HG03378 (cell line): ENCODE results near the gene ARHGEF10L.

Experiments
- ATAC-seq: cut with Tn5 transposase; IDR thresholded peaks from one replicate; pipeline ENCODE4 v1.9.1; 2021; ENCODE audit warnings: mild to moderate bottlenecking, moderate library complexity; ENCODE audit not compliant: unreplicated experiment

Gene ARHGEF10L

DNA sequence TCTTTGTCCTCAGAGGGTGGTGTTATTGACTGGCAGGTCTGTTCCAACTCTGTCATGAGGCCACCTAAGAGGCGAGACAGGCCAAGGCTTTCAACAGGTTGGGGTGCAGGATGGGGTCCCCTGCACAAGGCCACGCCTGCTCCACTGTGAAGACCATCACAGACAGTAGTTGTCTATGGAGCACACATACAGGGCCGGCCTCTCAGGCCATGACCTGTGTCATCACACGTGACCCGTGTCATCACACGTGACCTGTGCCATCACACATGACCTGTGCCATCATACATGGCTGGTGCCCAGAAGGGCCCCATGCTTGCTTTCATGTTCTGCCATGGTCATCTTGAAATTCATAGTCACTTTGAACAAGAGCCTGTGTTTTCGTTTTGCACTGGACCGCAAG lies 91.9 kb downstream of the ARHGEF10L start:
- ATAC-seq = no peak

GRCh38 chr1:17632106-17632505 lies 92.6 kb downstream of the ARHGEF10L start:
- no peak for ATAC-seq

DNA sequence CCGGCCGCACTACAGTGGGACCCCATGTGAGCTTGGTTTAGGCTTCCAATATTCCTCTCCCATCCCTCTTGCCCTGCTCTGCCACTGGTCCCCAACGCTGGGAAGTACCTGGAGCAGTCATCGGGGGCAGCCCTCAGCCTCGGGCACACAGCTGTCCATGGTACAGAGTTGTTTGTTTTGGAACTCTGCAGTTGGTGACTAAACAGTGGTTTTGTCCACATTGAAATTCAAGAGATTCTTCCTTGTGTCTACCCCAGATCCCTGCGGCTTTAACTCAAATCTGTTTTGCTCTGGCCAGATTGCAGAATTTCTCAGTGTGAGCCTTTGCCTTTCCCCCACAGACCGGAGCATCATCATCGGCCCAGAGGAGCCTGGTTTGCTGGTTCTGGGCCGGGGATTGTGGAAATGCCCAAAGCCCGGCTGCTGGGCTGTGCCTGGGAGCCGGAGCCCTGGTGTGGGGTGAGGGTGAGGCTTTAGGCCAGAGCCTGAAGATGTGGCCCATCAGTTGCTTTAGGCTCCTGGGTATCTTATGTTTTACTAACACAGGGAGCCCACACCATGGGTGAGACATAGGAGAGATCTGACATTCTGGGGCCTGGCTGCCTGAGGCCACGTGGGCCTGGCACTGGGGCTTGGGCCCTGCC lies 93.2 kb downstream of the ARHGEF10L start:
- no peak for ATAC-seq

- ATAC-seq = no peak
These were observed 94.2 kb downstream of the ARHGEF10L start for GRCh38 chr1:17633654-17634053.

DNA sequence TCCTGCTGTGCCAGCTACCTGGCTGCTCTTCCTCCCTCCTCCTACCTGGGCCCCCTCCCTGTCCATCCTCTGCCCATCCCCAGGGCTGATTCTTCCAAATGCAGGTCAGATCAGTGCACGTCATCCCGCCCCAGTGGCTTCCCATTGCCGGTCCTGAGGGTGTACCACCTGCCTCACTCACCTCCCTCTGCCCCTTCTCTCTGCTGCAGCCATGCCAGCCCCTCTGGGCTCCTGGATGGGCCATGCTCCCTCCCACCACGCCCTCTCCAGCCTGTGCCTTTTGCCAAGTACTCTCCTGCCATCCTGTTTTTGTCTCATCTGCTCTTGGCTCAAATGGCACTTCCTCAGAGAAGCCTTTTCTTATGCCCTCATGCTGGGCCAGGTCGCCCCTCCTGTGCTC lies 95.8 kb downstream of the ARHGEF10L start:
- no peak for ATAC-seq

- no peak for ATAC-seq
These were observed 96.3 kb downstream of the ARHGEF10L start for GRCh38 chr1:17635811-17636210.

GRCh38 chr1:17636612-17637011 lies 97.1 kb downstream of the ARHGEF10L start:
- ATAC-seq = no peak

DNA sequence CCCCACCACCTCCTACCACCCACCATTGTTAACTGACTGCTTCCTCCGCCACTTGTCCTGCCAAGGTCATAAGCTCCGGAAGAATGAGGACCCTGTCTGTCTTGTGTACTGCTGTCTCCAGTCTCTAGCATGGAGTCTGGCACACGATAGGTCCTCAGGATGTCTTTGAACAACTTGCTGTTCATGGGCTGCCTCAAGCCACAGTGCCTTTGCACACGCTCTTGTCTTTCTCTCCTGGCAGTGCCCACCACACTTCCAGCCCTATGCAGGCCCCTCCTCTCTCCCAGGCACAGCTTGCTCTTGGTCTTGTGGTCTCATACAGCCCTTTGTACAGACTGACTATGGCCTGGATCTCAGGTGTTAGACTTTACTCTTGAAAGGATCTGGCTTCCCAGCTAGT lies 97.6 kb downstream of the ARHGEF10L start:
- ATAC-seq = no peak

- ATAC-seq = no peak
These were observed 100.3 kb downstream of the ARHGEF10L start for GRCh38 chr1:17639703-17640340.

DNA sequence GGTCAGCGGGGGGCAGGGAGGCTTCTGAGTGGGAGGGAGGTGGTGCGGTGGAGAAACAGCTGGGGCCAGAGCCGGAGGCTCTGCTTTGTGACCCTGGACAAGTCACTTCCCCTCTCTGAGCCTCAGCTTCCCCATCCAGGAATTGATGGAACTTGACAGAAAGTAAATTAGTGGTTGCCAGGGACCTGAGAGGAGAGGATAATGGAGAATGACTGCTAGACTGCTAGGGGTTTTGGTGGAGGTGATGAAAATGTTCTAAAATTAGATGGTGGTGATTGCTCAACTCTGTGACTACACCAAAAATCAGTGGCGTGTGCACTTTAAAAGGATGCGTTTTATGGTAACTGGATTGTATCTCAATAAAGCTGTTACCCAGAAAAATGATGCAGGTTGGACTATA lies 100.9 kb downstream of the ARHGEF10L start:
- no peak for ATAC-seq

- ATAC-seq = no peak
These were observed 101.5 kb downstream of the ARHGEF10L start for GRCh38 chr1:17640975-17641374.

GRCh38 chr1:17642169-17642568 lies 102.7 kb downstream of the ARHGEF10L start:
- ATAC-seq = no peak

DNA sequence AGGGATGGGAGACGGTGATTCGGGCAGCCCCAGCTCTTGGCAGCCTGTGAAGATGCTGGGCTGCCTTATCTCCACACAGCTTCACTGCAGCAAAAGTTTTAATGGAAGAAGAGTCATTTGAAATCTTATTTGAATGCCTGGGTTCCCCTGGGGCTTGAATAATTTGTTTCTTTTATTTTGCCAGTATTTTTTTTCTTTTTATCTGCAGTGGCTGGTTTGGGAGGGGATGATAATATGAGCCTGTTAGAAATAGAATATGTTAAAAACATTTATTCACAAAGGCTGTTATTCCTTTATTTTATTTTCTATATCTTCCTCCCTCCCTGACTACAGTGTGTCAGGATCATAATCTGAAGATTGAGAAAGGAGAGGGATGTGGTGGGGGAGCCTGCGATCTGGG lies 103.4 kb downstream of the ARHGEF10L start:
- no peak for ATAC-seq

DNA sequence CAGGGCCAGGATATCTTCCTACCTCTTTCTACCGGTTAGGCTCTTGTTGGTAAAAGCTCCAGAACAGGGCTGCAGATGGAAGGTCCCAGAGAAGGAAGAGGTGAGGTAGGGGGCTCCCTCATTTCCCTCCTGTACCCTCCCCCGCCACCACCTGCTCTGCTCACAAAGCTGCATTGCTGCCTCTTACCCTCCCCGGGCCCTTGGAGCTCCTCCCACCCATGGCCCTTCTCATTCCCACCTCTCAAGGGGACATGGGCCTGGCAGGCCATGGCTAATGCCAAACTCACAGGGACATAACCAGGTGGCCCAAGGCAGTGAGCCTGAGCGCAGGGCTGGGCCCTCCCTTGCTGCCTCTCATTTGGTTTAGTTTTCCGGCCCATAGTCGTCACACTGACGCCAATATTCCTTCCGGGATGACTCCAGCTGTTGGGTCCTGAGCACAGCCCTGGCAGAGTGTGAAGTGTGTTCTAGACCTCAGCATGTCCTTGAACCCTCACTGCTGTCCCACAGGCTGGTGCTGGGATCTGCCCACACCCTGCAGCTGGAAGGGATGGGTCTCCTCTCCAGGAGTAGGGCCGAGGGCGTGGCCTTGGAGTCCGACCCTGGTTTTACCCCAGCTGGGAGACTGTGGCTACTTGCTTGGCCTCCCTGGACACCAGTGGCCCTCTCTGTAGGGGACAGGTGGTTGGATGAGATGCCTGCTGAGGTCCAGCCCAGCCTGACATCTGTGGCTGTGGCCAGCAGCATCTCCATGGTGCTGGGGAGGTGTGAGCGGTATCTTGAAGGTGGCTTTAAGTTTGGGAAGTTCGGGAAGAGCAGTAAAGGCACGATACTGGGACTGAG lies 104.6 kb downstream of the ARHGEF10L start:
- ATAC-seq = no peak

- no peak for ATAC-seq
These were observed 105.8 kb downstream of the ARHGEF10L start for GRCh38 chr1:17645068-17645911.

- ATAC-seq = no peak
These were observed 107.2 kb downstream of the ARHGEF10L start for GRCh38 chr1:17646444-17647280.

GRCh38 chr1:17648457-17649145 lies 109.1 kb downstream of the ARHGEF10L start:
- no peak for ATAC-seq

- ATAC-seq = no peak
These were observed 110.0 kb downstream of the ARHGEF10L start for GRCh38 chr1:17649371-17650106.

GRCh38 chr1:17653276-17653675 lies 113.8 kb downstream of the ARHGEF10L start:
- ATAC-seq = no peak
